Measurements from ENCODE around the gene ZSCAN31. TPM values are rescaled to one million over a fixed set of nuclear protein-coding genes. Genes with fewer than 3 reads are reported as not detected.

The ZSCAN31 gene
- 10 to 100 TPM in 1 of 2 donors, 1 to 10 TPM in 1; 4.2 to 15.4 TPM for total RNA-seq

DNA sequence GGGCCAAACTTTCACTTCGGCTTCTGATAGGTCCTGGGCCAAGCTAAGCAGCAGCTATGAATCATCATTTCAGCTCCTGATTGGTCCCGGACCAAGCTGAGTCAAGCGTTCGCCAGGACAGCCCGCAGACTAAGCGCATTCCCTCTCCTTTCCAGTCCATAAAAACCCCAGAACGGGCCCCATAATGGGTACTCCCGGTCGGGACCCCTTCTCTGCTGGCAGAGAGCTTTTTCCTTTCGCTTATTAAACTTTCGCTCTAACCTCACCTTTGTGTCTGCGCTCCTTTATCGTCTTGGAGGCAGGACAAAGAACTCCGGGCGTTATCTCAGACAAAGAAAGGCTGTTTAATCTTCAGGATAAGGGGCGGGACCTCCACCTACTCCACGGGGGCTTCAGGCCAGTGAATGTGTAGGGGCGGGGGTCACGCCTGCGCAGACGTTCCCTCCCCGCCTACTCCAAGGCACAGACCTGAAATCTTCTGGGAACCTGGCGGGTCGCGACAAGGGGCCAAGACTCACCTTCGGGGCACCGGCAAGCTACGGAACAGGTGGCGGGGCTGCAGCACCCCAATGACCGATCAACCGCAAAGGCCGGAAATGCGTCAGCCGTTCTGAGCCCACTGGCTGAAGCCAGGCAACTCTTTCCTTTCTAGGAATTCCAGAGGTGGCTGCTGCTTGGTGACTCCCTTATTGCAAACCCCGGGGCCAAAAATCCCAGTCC, at the start of gene ZSCAN31:
Gene ZSCAN31 (minus strand): TSS at position 585 of the 720 bp plus-strand sequence. CDS start 6,465 bp downstream, outside the sequence.
- H3K4me3 ChIP-seq, result peak within 1 kb of the TSS; percentile 80
- no peaks in the 10 kb centered on the region for H3K36me3 ChIP-seq
- peak; percentile 93 for DNase-seq (ENCODE audit: low spot score)
- no peaks in the 10 kb centered on the region for H3K9me3 ChIP-seq
- TF ChIP-seq, protein P1, sequence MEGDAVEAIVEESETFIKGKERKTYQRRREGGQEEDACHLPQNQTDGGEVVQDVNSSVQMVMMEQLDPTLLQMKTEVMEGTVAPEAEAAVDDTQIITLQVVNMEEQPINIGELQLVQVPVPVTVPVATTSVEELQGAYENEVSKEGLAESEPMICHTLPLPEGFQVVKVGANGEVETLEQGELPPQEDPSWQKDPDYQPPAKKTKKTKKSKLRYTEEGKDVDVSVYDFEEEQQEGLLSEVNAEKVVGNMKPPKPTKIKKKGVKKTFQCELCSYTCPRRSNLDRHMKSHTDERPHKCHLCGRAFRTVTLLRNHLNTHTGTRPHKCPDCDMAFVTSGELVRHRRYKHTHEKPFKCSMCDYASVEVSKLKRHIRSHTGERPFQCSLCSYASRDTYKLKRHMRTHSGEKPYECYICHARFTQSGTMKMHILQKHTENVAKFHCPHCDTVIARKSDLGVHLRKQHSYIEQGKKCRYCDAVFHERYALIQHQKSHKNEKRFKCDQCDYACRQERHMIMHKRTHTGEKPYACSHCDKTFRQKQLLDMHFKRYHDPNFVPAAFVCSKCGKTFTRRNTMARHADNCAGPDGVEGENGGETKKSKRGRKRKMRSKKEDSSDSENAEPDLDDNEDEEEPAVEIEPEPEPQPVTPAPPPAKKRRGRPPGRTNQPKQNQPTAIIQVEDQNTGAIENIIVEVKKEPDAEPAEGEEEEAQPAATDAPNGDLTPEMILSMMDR (IDR thresholded peaks at IDR 0.05), result no peak
- H3K27me3 ChIP-seq (replicated peaks; ENCODE audit: insufficient read depth), result no peaks in the 10 kb centered on the region
- peak; percentile 99 for ATAC-seq (ENCODE audit: insufficient number of reproducible peaks, low FRiP score, low read depth)
- peaks cover 8 to 12% of the 10 kb centered on the region in 2 donors for H3K4me1 ChIP-seq (ENCODE audit: control insufficient read depth in 1 of 2, low read depth in 2 of 2)
- H3K27ac ChIP-seq, result peak within 1 kb of the TSS; percentile 92 to 94

DNA sequence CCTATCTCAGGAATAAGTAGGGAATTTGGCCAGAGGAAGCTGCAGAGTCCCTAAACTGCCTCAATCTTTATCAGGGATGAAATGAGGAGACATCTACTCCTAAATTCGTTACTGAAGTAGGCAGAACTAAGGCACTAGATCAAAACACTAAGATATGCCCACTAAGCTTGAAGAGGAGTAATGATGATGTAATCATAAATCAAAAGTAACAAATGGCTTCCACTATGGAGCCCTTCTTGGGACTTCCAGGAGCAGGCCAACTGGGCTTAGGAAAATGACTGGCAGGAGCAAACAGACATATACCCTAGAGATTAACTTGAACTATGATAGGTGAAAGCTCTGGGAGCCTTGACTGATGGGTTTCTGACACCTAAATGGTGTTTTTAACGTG, 48.2 kb upstream of the ZSCAN31 start:
- ATAC-seq (ENCODE audit: insufficient number of reproducible peaks, low FRiP score, low read depth) (no peak), DNase-seq (ENCODE audit: low spot score) (no peak)
- H3K27me3 ChIP-seq (replicated peaks; ENCODE audit: insufficient read depth), result no peaks in the 10 kb centered on the region
- no peak overlapping the region for H3K4me3 ChIP-seq
- H3K27ac ChIP-seq, result no peak overlapping the region
- TF ChIP-seq, protein P1 (IDR thresholded peaks at IDR 0.05), result no peak
- H3K36me3 ChIP-seq, result peaks cover 12% of the 10 kb centered on the region
- no peaks in the 10 kb centered on the region for H3K9me3 ChIP-seq
- H3K4me1 ChIP-seq (ENCODE audit: control insufficient read depth in 1 of 2, low read depth in 2 of 2), result peaks cover 4 to 15% of the 10 kb centered on the region in 2 donors

DNA sequence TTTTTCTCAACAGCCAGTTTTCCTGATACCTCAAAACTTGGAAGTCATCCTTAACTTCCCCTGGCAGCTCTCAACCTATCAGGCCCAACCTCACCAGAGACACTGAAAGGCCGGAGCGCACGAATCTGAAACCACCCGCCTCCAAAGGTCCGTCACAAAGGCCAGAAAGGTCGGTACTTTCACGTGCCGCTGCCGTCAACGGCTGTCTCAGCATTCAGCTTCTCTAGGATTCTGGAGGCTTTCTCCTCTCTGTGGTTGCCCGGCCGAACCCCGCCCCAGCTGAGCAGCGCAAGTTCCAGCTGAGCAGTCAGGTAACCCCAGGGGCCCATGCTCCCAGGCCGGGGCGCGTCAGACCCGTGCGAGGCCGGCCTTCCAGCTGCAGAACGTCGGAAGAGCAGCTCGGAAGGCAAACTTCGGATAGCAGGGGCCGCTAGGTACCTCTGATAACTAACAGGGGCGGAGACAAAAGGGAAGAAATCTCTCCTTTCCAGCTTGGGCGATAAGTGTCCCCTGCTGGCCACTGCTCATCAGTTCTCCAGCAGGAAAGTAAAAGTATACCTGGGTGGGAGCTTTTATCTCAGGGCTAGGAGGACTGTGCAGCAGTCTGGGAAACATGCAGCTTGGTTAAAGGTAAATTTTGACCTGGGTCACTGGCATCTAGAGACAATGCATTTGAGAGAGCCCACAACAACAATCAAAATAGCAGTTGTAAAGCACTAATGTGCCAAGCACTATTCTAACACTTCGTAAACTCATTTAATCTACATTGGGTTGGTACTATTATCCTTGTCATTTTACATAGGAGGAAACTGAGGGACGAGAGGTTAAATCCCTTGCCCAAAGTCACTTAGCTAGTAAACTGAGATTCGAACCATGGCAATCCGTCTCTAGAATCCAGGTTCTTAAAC, 47.5 kb upstream of the ZSCAN31 start:
- Histone ChIP-seq H3K27ac (peak overlapping the region in 1 of 2 donors; percentile 63), H3K4me1 (ENCODE audit: control insufficient read depth in 1 of 2, low read depth in 2 of 2) (peaks cover 4 to 15% of the 10 kb centered on the region in 2 donors), H3K36me3 (peaks cover 7% of the 10 kb centered on the region), H3K4me3 (peak overlapping the region; percentile 70), H3K9me3 (no peaks in the 10 kb centered on the region), H3K27me3 (replicated peaks; ENCODE audit: insufficient read depth) (no peaks in the 10 kb centered on the region)
- DNase-seq (ENCODE audit: low spot score) (peak; percentile 9), ATAC-seq (ENCODE audit: insufficient number of reproducible peaks, low FRiP score, low read depth) (peak; percentile 60)
- TF ChIP-seq, protein P1 (IDR thresholded peaks at IDR 0.05), result no peak

DNA sequence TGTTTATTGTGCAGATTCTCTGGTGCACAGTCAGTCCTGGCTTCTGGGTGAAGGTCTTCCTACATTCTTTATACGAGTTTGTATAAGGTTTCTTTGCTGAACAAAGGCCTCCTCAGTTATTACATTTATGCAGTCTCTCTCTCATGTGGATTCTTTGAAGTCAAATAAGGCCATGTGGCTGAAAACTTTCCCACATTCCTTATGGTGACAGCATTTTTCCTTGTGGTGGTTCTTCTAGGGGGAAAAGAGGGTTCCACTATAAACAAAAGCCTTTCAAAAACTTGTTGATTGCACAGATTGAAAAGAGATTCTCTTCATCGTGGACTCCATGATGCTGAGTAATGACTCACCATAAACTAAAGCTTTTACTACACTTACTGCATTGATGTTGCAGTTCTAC, 44.4 kb upstream of the ZSCAN31 start:
- DNase-seq (ENCODE audit: low spot score) (no peak), ATAC-seq (ENCODE audit: insufficient number of reproducible peaks, low FRiP score, low read depth) (no peak)
- no peaks in the 10 kb centered on the region for H3K9me3 ChIP-seq
- peaks cover 4 to 15% of the 10 kb centered on the region in 2 donors for H3K4me1 ChIP-seq (ENCODE audit: control insufficient read depth in 1 of 2, low read depth in 2 of 2)
- H3K4me3 ChIP-seq, result no peak overlapping the region
- no peak overlapping the region for H3K27ac ChIP-seq
- H3K36me3 ChIP-seq, result peaks cover 4% of the 10 kb centered on the region
- TF ChIP-seq, protein P1 (IDR thresholded peaks at IDR 0.05), result no peak
- no peaks in the 10 kb centered on the region for H3K27me3 ChIP-seq (replicated peaks; ENCODE audit: insufficient read depth)

DNA sequence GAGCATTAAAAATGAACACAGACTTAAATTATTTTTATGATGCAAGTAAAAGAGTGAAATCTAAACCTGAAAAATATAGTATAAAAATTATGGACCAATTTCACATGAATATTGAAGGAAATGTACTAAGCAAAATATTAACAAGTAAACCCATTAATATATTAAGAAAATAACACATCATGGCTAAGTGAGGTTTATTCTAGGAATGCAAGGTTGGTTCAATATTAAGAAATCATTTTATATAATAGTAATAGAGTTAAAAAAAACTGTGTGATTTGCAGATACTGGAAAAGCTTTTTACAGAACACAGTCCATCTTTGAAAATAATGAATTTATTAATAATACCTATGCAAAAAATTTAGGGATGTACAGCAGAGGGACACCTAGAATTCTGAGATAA, 42.7 kb upstream of the ZSCAN31 start:
- Histone ChIP-seq H3K4me3 (no peak overlapping the region), H3K27me3 (replicated peaks; ENCODE audit: insufficient read depth) (no peaks in the 10 kb centered on the region), H3K27ac (no peak overlapping the region), H3K36me3 (peaks cover 4% of the 10 kb centered on the region), H3K4me1 (ENCODE audit: control insufficient read depth in 1 of 2, low read depth in 2 of 2) (peaks cover 4 to 12% of the 10 kb centered on the region in 2 donors), H3K9me3 (no peaks in the 10 kb centered on the region)
- DNase-seq (ENCODE audit: low spot score) (no peak), ATAC-seq (ENCODE audit: insufficient number of reproducible peaks, low FRiP score, low read depth) (no peak)
- TF ChIP-seq, protein P1 (IDR thresholded peaks at IDR 0.05), result no peak

All from thoracic aorta (tissue), 2 donors.